HG03442 (cell line): ENCODE data around the gene MMP27.

ENCODE experiments used
- ATAC-seq: cut with Tn5 transposase; IDR thresholded peaks from one replicate; pipeline ENCODE4 v1.9.1; 2021; ENCODE audit warnings: mild to moderate bottlenecking, moderate library complexity; ENCODE audit not compliant: unreplicated experiment

MMP27 gene

GRCh38 chr11:102703826-102704493 lies 1.6 kb downstream of the MMP27 start:
- no peak for ATAC-seq

GRCh38 chr11:102695201-102695600 lies 10.4 kb downstream of the MMP27 start:
- ATAC-seq = no peak

DNA sequence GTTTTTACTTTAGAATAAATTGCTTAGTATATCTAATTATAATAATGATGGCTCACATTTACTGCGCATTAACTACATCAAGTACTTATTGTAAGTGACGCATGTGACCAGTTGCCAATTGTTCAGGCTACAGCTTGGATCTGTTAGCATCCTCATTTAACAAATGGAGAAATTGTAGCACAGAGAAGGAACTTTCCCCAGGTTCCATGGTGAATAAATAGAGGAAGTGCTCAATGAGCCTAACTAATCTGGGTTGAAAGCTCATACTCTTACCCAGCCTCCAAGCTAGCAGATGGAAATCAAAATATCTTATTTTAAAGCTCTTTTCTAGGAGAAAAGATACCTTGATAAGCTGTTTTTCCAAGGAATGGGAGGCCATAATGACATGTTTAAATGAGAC lies 19.8 kb downstream of the MMP27 start:
- ATAC-seq = no peak

DNA sequence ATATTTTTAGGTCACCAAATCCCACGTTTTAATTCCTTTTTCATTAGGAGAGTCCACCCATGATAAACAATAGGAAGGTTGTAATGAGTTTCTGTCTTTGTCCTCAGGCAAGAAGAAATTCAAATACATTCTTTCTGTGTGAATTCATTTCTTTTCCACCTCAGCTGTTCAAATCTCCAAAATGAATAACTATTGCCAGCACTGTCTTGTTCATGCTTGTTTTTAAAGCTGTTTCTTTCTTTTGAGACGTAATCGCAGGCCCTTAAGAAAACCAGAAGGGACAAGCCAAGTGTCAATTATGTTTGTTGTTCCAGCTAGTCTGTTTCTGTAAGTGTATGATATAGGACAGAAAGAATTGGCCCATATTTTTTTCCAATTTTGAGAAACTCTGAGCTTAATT lies 20.2 kb downstream of the MMP27 start:
- no peak for ATAC-seq

DNA sequence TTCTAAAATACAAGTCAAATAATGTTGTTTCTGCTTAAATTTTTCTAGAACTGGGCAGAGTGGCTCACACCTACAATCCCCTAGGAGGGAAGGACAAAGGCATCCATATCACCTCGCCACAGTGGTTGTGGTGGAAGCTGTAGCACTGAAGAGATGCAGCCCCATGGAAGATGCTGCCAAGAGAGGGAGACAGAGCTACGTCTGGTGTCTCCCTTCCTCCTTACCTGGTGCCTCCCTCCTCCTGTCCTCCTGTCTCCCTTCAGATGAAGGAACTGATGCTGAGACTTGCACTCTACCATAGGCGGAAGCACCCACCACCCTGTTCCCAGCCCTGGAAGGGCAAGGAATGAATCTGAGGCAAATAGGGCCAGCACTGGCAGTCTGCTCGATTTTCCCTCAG lies 22.3 kb downstream of the MMP27 start:
- ATAC-seq = no peak

DNA sequence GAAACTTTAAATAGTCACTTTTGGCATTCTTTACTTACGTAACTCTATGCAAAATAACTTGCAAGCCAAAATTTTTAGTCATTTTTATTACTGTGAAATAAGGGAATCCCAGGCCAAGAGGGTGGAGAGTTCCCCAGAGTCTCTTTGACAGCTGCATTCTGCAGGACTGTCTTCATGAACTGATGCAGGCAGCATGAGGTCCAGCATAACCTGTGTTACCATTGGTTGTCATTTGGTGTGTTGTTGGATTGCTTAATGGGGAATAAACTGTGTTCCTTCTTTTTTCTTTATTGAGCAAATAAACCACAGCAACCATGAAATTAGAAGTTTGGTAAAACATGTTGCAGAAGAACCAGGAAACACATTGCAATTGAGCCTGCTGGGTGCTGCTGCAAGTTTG lies 24.6 kb downstream of the MMP27 start:
- no peak for ATAC-seq

DNA sequence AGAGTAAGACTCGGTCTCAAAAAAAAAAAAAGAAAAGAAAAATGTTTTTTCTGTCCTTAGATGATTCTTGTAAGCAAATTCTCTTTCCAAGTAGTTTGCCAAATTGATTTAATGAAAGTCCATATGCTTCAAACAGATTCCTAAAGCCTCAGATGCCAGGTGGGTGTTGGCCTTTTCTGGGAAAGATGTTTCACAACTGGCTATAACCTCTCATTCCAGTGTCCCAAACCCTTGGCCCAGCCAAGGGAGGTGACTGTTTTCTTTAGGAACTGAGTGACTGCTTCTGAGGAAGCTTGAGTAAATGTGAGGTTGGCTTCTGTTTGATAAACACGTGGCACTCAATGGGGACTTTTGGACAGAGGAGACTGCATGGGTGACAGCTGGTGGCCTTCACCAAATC lies 27.5 kb downstream of the MMP27 start:
- no peak for ATAC-seq

DNA sequence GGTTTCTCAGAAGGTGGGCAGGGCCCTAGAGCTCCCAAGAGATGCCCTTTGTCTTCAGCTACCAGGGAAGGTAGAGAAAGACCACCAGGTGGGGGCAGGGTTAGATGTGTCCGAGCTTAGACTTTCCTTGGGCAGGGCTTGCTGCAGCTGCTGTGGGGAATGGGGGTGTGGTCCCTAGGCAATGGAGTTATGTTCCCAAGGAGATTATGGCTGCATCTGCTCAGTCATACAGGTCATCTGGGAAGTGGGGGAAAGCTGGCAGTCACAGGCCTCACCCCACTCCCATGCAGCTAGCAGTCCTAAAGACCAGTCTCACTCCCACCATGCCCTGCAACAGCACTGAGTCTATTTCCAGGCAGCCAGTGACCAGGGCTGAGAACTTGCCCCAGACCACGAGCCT lies 29.5 kb downstream of the MMP27 start:
- ATAC-seq = no peak

DNA sequence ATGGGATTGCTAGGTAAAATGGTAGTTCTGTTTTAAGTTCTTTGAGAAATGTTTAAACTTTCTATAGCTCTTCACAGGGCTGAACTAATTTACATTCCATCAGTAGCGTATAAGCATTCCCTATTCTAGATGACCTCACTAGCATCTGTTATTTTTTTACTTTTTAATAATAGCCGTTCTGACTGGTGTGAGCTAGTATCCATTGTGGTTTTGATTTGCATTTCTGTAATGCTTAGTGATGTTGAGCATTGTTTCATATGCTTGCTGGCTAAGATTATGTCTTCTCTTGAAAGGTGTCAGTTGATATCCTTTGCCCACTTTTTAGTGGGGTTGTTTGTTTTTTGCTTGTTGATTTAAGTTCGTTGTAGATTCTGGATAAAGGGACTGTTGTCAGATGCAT lies 35.9 kb downstream of the MMP27 start:
- ATAC-seq = peak; percentile 68

DNA sequence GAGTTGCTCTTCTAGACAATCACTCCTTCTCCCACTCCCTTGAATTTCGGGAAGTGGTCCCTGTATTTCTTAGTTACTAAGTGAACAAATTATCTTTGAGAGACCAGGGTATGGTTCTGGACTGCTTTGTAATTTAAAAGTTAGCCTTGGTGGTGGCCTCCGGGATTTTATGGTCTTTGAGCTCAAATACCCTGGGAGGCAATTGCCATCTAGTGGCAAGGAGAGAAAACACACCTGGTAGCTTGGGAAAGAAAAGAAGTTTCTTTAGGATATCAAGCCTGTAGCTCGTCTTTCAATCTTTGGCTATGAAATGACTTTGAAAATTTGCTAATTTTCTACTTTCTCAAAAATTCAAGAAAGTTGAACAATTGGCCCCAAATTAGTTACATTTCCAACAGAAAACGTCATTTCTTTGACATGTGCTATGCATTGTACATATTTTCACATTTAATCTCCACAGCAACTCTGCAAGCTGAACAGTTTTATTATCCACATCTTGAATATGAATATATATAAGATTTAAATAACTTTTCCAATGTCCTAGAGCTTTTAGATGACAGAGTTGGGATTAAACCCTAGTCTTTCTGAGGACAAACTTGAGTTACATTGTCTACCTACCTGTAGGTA lies 39.1 kb downstream of the MMP27 start:
- ATAC-seq = peak; percentile 60

- ATAC-seq = no peak
Observed at GRCh38 chr11:102664001-102664752, 41.4 kb downstream of the MMP27 start.

- no peak for ATAC-seq
Observed at GRCh38 chr11:102662607-102663006, 43.0 kb downstream of the MMP27 start.

- ATAC-seq = no peak
Observed at GRCh38 chr11:102661040-102661439, 44.5 kb downstream of the MMP27 start.

- no peak for ATAC-seq
Observed at GRCh38 chr11:102656528-102656927, 49.0 kb downstream of the MMP27 start.

GRCh38 chr11:102655547-102655946 lies 50.0 kb downstream of the MMP27 start:
- no peak for ATAC-seq

DNA sequence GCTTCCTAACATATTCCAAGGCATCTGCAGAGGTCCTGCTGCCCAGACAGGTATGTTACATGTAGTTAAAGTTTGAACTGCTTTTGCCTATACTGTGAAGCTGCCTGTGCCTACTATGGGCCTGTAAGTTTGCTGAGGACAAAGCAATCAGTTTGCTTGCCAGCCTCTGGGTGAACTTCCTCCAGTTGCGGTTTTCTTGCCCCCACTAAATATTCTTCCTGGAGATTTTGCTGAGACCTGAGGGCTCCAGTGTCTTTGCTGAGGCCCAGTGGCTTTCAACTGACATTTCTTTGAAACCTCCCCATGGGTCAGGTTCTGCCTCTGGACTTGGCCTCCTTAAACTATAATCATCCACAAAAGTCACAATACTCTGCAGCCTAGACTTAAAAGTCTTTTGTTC lies 50.8 kb downstream of the MMP27 start:
- ATAC-seq = no peak

DNA sequence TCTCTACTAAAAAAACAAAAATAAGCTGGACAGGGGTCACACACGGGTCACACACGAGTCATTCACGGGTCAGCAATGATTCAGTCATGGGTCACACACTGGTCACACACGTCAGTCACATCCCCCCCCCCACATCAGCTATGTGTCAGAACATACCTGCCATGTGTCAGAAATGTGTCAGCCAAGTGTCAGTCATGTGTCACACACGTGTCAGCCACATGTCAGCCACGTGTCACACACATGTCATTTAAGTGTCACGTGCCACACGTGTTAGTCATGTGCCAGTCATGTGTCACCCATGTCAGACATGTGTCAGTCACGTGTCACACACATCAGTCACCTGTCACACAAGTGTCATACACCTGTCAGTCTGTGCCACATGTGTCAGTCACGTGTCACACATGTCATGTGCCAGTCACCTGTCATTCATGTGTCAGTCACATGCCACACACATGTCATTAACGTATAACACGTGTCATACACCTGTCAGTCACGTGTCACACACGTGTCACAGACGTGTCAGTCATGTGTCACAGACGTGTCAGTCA lies 51.8 kb downstream of the MMP27 start:
- no peak for ATAC-seq

GRCh38 chr11:102647430-102647829 lies 58.1 kb downstream of the MMP27 start:
- ATAC-seq = no peak

GRCh38 chr11:102643941-102644340 lies 61.6 kb downstream of the MMP27 start:
- no peak for ATAC-seq
